SK-N-SH treated with all-trans-retinoic acid at 6 μM for 48 hours (cell line): ENCODE measurements around the gene ABITRAM.

ENCODE experiments used
- ESRRG ChIP-seq: fragments of 250-450 bp; sonication (Bioruptor Pico); IDR thresholded peaks from 2 replicates; pipeline ENCODE4 v1.6.1; 2021; ENCODE audit warnings: mild to moderate bottlenecking
- ISL1 ChIP-seq: fragments of 250-450 bp; sonication (Bioruptor Pico); IDR thresholded peaks from 2 replicates; pipeline ENCODE4 v2.1.2; 2022; ENCODE audit warnings: mild to moderate bottlenecking, moderate library complexity
- SNAI2 ChIP-seq: fragments of 250-450 bp; sonication (Bioruptor Pico); IDR thresholded peaks from 2 replicates; pipeline ENCODE4 v1.5.0; 2020; ENCODE audit warnings: mild to moderate bottlenecking, moderate library complexity
- TCF4 ChIP-seq: fragments of 250-450 bp; sonication (Bioruptor Pico); IDR thresholded peaks from 2 replicates; pipeline ENCODE4 v1.8.0; 2021; ENCODE audit warnings: mild to moderate bottlenecking, moderate library complexity, borderline replicate concordance
- TOX ChIP-seq: fragments of 250-450 bp; sonication (Bioruptor Pico); IDR thresholded peaks from 2 replicates; pipeline ENCODE4 v1.8.0; 2021; ENCODE audit warnings: mild to moderate bottlenecking, moderate library complexity, borderline replicate concordance
- ZFP3 ChIP-seq: fragments of 250-450 bp; sonication (Bioruptor Pico); IDR thresholded peaks from 2 replicates; pipeline ENCODE4 v1.5.0; 2020; ENCODE audit warnings: mild to moderate bottlenecking, moderate library complexity
- ZFP30 ChIP-seq: fragments of 450-650 bp; formaldehyde crosslinking; IDR thresholded peaks from 2 replicates; pipeline ENCODE4 v1.5.0; 2022; ENCODE audit warnings: mild to moderate bottlenecking, moderate library complexity
- ZNF565 ChIP-seq: fragments of 450-650 bp; formaldehyde crosslinking; conservative IDR thresholded peaks from 2 replicates; pipeline ENCODE4 v1.5.0; 2020; ENCODE audit warnings: low read depth, mild to moderate bottlenecking, moderate library complexity
- ZNF70 ChIP-seq: fragments of 450-650 bp; formaldehyde crosslinking; IDR thresholded peaks from 2 replicates; pipeline ENCODE4 v1.5.0; 2020; ENCODE audit warnings: mild to moderate bottlenecking, moderate library complexity
- TF ChIP-seq, protein P1 (sequence below): fragments of 250-450 bp; sonication (Bioruptor Pico); IDR thresholded peaks from 2 replicates; pipeline ENCODE4 v1.5.1; 2021; ENCODE audit warnings: mild to moderate bottlenecking, moderate library complexity
- TF ChIP-seq, protein P2 (sequence below): fragments of 250-450 bp; sonication (Bioruptor Pico); IDR thresholded peaks from 2 replicates; pipeline ENCODE4 v1.8.0; 2020; ENCODE audit warnings: mild to moderate bottlenecking, moderate library complexity, borderline replicate concordance

DNA sequence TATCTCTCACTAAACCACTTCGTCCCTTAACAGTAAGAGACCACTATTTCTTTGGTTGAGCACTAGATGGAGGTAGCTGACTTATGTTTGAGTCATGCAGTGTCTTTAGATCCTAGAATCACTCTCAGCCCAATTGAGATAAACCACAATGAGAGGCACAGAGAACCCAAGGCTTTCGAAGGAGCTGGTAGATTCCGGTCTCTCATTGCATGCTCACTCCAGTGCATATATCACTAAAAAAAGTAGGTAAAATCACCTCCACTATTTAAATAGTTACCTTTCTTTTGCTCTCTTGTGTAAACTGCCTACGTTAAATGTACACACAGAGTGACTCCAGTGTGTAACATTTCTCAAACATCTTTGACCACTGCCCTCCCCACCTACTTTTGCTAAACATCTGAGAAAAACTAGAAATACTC is 44.5 kb upstream of the ABITRAM start:
- TF ChIP-seq ESRRG (CRISPR knock-in tag) = no peak
- TF ChIP-seq, protein P1, sequence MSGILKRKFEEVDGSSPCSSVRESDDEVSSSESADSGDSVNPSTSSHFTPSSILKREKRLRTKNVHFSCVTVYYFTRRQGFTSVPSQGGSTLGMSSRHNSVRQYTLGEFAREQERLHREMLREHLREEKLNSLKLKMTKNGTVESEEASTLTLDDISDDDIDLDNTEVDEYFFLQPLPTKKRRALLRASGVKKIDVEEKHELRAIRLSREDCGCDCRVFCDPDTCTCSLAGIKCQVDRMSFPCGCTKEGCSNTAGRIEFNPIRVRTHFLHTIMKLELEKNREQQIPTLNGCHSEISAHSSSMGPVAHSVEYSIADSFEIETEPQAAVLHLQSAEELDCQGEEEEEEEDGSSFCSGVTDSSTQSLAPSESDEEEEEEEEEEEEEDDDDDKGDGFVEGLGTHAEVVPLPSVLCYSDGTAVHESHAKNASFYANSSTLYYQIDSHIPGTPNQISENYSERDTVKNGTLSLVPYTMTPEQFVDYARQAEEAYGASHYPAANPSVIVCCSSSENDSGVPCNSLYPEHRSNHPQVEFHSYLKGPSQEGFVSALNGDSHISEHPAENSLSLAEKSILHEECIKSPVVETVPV (CRISPR knock-in tag) = no peak
- TF ChIP-seq TCF4 = no peak
- TF ChIP-seq TOX = no peak
- no peak for TF ChIP-seq ZNF70 (CRISPR knock-in tag)
- TF ChIP-seq ISL1 (CRISPR knock-in tag) = no peak
- TF ChIP-seq ZFP30 = no peak
- TF ChIP-seq, protein P2, sequence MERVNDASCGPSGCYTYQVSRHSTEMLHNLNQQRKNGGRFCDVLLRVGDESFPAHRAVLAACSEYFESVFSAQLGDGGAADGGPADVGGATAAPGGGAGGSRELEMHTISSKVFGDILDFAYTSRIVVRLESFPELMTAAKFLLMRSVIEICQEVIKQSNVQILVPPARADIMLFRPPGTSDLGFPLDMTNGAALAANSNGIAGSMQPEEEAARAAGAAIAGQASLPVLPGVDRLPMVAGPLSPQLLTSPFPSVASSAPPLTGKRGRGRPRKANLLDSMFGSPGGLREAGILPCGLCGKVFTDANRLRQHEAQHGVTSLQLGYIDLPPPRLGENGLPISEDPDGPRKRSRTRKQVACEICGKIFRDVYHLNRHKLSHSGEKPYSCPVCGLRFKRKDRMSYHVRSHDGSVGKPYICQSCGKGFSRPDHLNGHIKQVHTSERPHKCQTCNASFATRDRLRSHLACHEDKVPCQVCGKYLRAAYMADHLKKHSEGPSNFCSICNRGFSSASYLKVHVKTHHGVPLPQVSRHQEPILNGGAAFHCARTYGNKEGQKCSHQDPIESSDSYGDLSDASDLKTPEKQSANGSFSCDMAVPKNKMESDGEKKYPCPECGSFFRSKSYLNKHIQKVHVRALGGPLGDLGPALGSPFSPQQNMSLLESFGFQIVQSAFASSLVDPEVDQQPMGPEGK (CRISPR knock-in tag) = no peak
- TF ChIP-seq ZFP3 (CRISPR knock-in tag) = no peak
- TF ChIP-seq ZNF565 = no peak
- no peak for TF ChIP-seq SNAI2 (CRISPR knock-in tag)
